AG10803 (cell line): ENCODE data around the gene COL4A1.

Experiments used
- DNase-seq: peaks from one replicate; pipeline ENCODE4 v3.0.0; 2010; ENCODE audit warnings: low read depth
- H3K4me3 ChIP-seq: 2 replicates; pipeline ENCODE4 v1.5.1; 2011; ENCODE audit warnings: mild to moderate bottlenecking, low read length, control low read depth
- CTCF ChIP-seq: conservative IDR thresholded peaks from 2 replicates; pipeline ENCODE4 v1.5.1; 2011; ENCODE audit warnings: mild to moderate bottlenecking, low read length, control low read depth, inconsistent platforms

The COL4A1 gene

GRCh38 chr13:110341445-110342244, 34.7 kb upstream of the COL4A1 start:
- no peak for TF ChIP-seq CTCF
- DNase-seq, result no peak
- H3K4me3 ChIP-seq, result no peak overlapping the region

GRCh38 chr13:110340812-110341444, 34.0 kb upstream of the COL4A1 start:
- DNase-seq, result peak; percentile 74
- no peak for TF ChIP-seq CTCF
- H3K4me3 ChIP-seq, result no peak overlapping the region

GRCh38 chr13:110339975-110340550, 33.1 kb upstream of the COL4A1 start:
- no peak overlapping the region for H3K4me3 ChIP-seq
- DNase-seq, result no peak
- TF ChIP-seq CTCF, result no peak

- no peak overlapping the region for H3K4me3 ChIP-seq
- DNase-seq, result no peak
- TF ChIP-seq CTCF, result no peak
These were observed 32.3 kb upstream of the COL4A1 start for GRCh38 chr13:110339263-110339662.

- TF ChIP-seq CTCF, result no peak
- peak; percentile 81 for DNase-seq
- H3K4me3 ChIP-seq, result no peak overlapping the region
These were observed 31.6 kb upstream of the COL4A1 start for GRCh38 chr13:110338441-110339101.

- TF ChIP-seq CTCF, result no peak
- DNase-seq, result no peak
- no peak overlapping the region for H3K4me3 ChIP-seq
These were observed 30.3 kb upstream of the COL4A1 start for GRCh38 chr13:110337247-110337646.
